HepG2 (cell line): ENCODE measurements around the gene CCNQ. TPM values are rescaled to one million over a fixed set of nuclear protein-coding genes. Genes with fewer than 3 reads are reported as not detected.

Source experiments
- ARID5B ChIP-seq: IDR thresholded peaks from 2 replicates; pipeline ENCODE4 v1.4.0; 2020; ENCODE audit warnings: mild to moderate bottlenecking, missing genetic modification reagents
- CENPX ChIP-seq: sonication (generic); formaldehyde crosslinking; IDR thresholded peaks from 2 replicates; pipeline ENCODE4 v1.9.0; 2021; ENCODE audit warnings: mild to moderate bottlenecking, missing genetic modification reagents, moderate library complexity
- FOXP4 ChIP-seq: sonication (generic); formaldehyde crosslinking; IDR thresholded peaks from 2 replicates; pipeline ENCODE4 v1.4.0; 2020; ENCODE audit warnings: missing genetic modification reagents
- HOXA3 ChIP-seq: sonication (generic); formaldehyde crosslinking; IDR thresholded peaks from 2 replicates; pipeline ENCODE4 v1.5.0; 2020; ENCODE audit warnings: missing genetic modification reagents
- ONECUT2 ChIP-seq: sonication (generic); formaldehyde crosslinking; IDR thresholded peaks from 2 replicates; pipeline ENCODE4 v1.4.0; 2020; ENCODE audit warnings: missing genetic modification reagents
- THRA ChIP-seq: sonication (generic); formaldehyde crosslinking; IDR thresholded peaks from 2 replicates; pipeline ENCODE4 v1.4.0; 2020; ENCODE audit warnings: missing genetic modification reagents, borderline replicate concordance
- XBP1 ChIP-seq: sonication (generic); formaldehyde crosslinking; IDR thresholded peaks from 2 replicates; pipeline ENCODE4 v1.5.0; 2020; ENCODE audit warnings: missing genetic modification reagents
- ZMYM4 ChIP-seq: sonication (generic); formaldehyde crosslinking; IDR thresholded peaks from 2 replicates; pipeline ENCODE4 v1.8.1; 2023; ENCODE audit warnings: mild to moderate bottlenecking, missing genetic modification reagents
- ZNF142 ChIP-seq: sonication (generic); formaldehyde crosslinking; IDR thresholded peaks from 2 replicates; pipeline ENCODE4 v1.4.0; 2020; ENCODE audit warnings: missing genetic modification reagents
- ZNF3 ChIP-seq: IDR thresholded peaks from 2 replicates; pipeline ENCODE4 v1.7.0; 2017; ENCODE audit warnings: inconsistent platforms
- ZNF704 ChIP-seq: sonication (generic); formaldehyde crosslinking; IDR thresholded peaks from 2 replicates; pipeline ENCODE4 v1.8.1; 2023; ENCODE audit warnings: mild to moderate bottlenecking, inconsistent platforms, moderate library complexity, missing genetic modification reagents, borderline replicate concordance
- ZNF749 ChIP-seq: sonication (generic); formaldehyde crosslinking; IDR thresholded peaks from 2 replicates; pipeline ENCODE4 v1.8.0; 2022; ENCODE audit warnings: mild to moderate bottlenecking, missing genetic modification reagents, moderate library complexity, borderline replicate concordance
- polyA plus RNA-seq, 8 experiments: library from polyadenylated mRNA; depleted of rRNA in 3 of 8; stranded (reverse) in 7 of 8; unstranded in 1 of 8; fragments of >200 nt; fragmentation: Illumina TruSeq in 4 of 8; extraction: Trizol in 4 of 8; gene quantifications; 2 replicates each; pipeline versions ENCODE4 v1.2.1 to v1.2.3, GENCODE V29; 2011 to 2016; ENCODE audit warnings: low read depth in 4 of 8, missing spikeins in 1 of 8, mixed read lengths in 1 of 8; ENCODE audit not compliant: insufficient read depth in 1 of 8
- total RNA-seq, 5 experiments: library from RNA; depleted of rRNA; stranded (reverse); fragments of >200 nt; fragmentation: Illumina TruSeq; extraction: Trizol; gene quantifications; 2 replicates each; pipeline ENCODE4 v1.2.3, GENCODE V29; 2016; ENCODE audit warnings: low read depth in 1 of 5

The CCNQ gene
- total and polyA plus RNA-seq, 2 of the 13 experiments (the other 11 are each of a cell fraction or from before 2014, with no cell fraction given), result 15.0 to 25.5 TPM

- no peak for TF ChIP-seq FOXP4 (CRISPR knock-in tag)
- no peak for TF ChIP-seq XBP1
- no peak for TF ChIP-seq THRA (CRISPR knock-in tag)
- TF ChIP-seq ZNF749 (CRISPR knock-in tag), result 0 out of 2 replicates have a peak, but pooled peaks have one; percentile 41
- TF ChIP-seq HOXA3 (CRISPR knock-in tag), result peak; percentile 45
- no peak for TF ChIP-seq ONECUT2
- TF ChIP-seq ZNF3, result no peak
- TF ChIP-seq ZNF704 (CRISPR knock-in tag), result no peak
- no peak for TF ChIP-seq CENPX (CRISPR knock-in tag)
- TF ChIP-seq ZMYM4 (CRISPR knock-in tag), result peak; percentile 12; the same call in 1 of the 2 replicates
- TF ChIP-seq ZNF142 (CRISPR knock-in tag), result no peak
- 0 out of 2 replicates have a peak, but pooled peaks have one; percentile 20 for TF ChIP-seq ARID5B
These were observed 11.2 kb upstream of the CCNQ start (continued) for GRCh38 chrX:153609917-153610835.
